Fibroblast of lung (primary cell): ENCODE results near the gene ABCD1. TPM values are rescaled to one million over a fixed set of nuclear protein-coding genes. Genes with fewer than 3 reads are reported as not detected.
"Not testable (repeated sequence)": the region's sequence is repeated elsewhere in the genome, so short reads cannot be mapped to it uniquely, and the experiment has no call there.

Experiments
- DNase-seq, 2 donors: peaks; one replicate each; pipeline versions ENCODE4 v3.0.0 to v3.0.0-alpha.2; 2010; ENCODE audit warnings: low read depth in 2 of 2
- H2AFZ ChIP-seq: 2 replicates; pipeline ENCODE4 v1.5.1; 2012; ENCODE audit warnings: low read length, control low read depth, inconsistent platforms
- H3K27ac ChIP-seq: 2 replicates; pipeline ENCODE4 v1.5.1; 2011; ENCODE audit warnings: low read length, control low read depth; ENCODE audit not compliant: insufficient read depth
- H3K27me3 ChIP-seq: 2 replicates; pipeline ENCODE4 v1.5.1; 2011; ENCODE audit warnings: mild to moderate bottlenecking, low read length; ENCODE audit not compliant: control insufficient read depth, insufficient read depth
- H3K36me3 ChIP-seq: 2 replicates; pipeline ENCODE4 v1.5.1; 2011; ENCODE audit warnings: low read length; ENCODE audit not compliant: control insufficient read depth, insufficient read depth
- H3K4me1 ChIP-seq: 2 replicates; pipeline ENCODE4 v1.5.1; 2011; ENCODE audit warnings: low read length; ENCODE audit not compliant: control insufficient read depth, insufficient read depth; ENCODE audit errors: extremely low read depth
- H3K4me2 ChIP-seq: 2 replicates; pipeline ENCODE4 v1.5.1; 2011; ENCODE audit warnings: low read length, control low read depth; ENCODE audit not compliant: insufficient read depth; ENCODE audit errors: extremely low read depth
- H3K4me3 ChIP-seq, 4 experiments: fragments of 200-600 bp in 1 of 4; sonication (generic) in 1 of 4; replicated peaks in 1 of 4; 2 replicates each; pipeline ENCODE4 v1.5.1; 2011 to 2016; ENCODE audit warnings: low read length in 4 of 4, low read depth in 3 of 4, mild to moderate bottlenecking in 3 of 4, control low read depth in 2 of 4, inconsistent platforms in 1 of 4, mixed read lengths in 1 of 4; ENCODE audit not compliant: insufficient read depth in 1 of 4; ENCODE audit errors: control extremely low read depth in 1 of 4
- H3K79me2 ChIP-seq: 2 replicates; pipeline ENCODE4 v1.5.1; 2012; ENCODE audit warnings: mild to moderate bottlenecking, low read length, inconsistent platforms; ENCODE audit not compliant: control insufficient read depth, insufficient read depth
- H3K9ac ChIP-seq: 2 replicates; pipeline ENCODE4 v1.5.1; 2011; ENCODE audit warnings: mild to moderate bottlenecking, low read length, control low read depth; ENCODE audit not compliant: insufficient read depth
- H3K9me3 ChIP-seq: 2 replicates; pipeline ENCODE4 v1.5.1; 2012; ENCODE audit warnings: low read depth, low read length; ENCODE audit not compliant: control insufficient read depth, insufficient read depth
- H4K20me1 ChIP-seq: 2 replicates; pipeline ENCODE4 v1.5.1; 2011; ENCODE audit warnings: low read length; ENCODE audit not compliant: control insufficient read depth, insufficient read depth; ENCODE audit errors: extremely low read depth
- EZH2 ChIP-seq: IDR thresholded peaks from 2 replicates; pipeline ENCODE4 v1.5.1; 2012; ENCODE audit warnings: low read length, control low read depth, mild to moderate bottlenecking; ENCODE audit errors: missing control alignments
- polyA plus RNA-seq, 2 donors: library from polyadenylated mRNA; depleted of rRNA in 1 of 2; stranded (reverse) in 1 of 2; unstranded in 1 of 2; fragments of >200 nt; gene quantifications; 2 replicates each; pipeline ENCODE4 v1.2.1, GENCODE V29; 2011 to 2012; ENCODE audit warnings: missing spikeins in 1 of 2
- total RNA-seq: library from RNA; depleted of rRNA; stranded (reverse); fragments of >200 nt; gene quantifications from 2 replicates; pipeline ENCODE4 v1.2.1, GENCODE V29; 2014
- TF ChIP-seq, protein P1 (sequence below), 2 donors: IDR thresholded peaks in 1 of 2; conservative IDR thresholded peaks in 1 of 2; 1 replicate in 1 of 2; 2 replicates in 1 of 2; pipeline ENCODE4 v1.5.1; 2011 to 2012; ENCODE audit warnings: low read length in 2 of 2, control low read depth in 1 of 2, inconsistent platforms in 1 of 2, low read depth in 1 of 2, mild to moderate bottlenecking in 1 of 2

The ABCD1 gene
- total and polyA plus RNA-seq, 2 donors (not counting 1 experiment from before 2014, with no cell fraction given), result 4.0 to 12.7 TPM

DNA sequence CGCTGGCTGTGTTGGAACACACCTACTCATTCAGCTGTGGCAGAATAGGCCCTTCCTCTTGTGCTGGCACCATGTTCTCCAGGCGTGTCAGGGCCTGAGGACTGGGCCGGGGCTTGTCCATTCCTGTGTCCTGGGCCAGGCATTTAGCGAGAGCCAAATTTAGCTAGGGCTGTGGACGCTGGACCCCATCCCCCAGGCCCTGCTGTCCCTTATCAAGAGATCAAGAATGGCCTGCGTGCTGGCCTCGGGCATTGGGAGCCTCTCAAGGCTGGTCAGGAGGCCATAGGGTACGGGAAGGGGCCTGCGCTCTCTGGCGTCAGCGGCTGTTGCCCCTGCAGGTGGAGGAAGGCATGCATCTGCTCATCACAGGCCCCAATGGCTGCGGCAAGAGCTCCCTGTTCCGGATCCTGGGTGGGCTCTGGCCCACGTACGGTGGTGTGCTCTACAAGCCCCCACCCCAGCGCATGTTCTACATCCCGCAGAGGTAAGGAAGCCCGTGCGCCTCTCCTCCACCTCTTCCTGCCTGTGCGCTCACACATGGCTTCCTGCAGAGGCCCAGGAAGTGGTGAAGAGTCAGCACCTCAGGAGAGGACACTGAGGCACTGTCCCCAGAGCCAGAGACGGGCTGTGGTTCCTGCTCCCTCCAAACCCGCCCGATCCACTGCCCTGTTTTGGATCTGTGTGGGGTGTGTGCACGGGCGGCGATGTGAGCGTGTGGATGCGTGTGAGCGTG, 15.3 kb downstream of the ABCD1 start:
- no peak for TF ChIP-seq EZH2
- TF ChIP-seq, protein P1, sequence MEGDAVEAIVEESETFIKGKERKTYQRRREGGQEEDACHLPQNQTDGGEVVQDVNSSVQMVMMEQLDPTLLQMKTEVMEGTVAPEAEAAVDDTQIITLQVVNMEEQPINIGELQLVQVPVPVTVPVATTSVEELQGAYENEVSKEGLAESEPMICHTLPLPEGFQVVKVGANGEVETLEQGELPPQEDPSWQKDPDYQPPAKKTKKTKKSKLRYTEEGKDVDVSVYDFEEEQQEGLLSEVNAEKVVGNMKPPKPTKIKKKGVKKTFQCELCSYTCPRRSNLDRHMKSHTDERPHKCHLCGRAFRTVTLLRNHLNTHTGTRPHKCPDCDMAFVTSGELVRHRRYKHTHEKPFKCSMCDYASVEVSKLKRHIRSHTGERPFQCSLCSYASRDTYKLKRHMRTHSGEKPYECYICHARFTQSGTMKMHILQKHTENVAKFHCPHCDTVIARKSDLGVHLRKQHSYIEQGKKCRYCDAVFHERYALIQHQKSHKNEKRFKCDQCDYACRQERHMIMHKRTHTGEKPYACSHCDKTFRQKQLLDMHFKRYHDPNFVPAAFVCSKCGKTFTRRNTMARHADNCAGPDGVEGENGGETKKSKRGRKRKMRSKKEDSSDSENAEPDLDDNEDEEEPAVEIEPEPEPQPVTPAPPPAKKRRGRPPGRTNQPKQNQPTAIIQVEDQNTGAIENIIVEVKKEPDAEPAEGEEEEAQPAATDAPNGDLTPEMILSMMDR (conservative IDR thresholded peaks at IDR 0.05 in 1 of 2, IDR thresholded peaks at IDR 0.05 in 1 of 2; ENCODE audit: low read depth in 1 of 2, low read length in 2 of 2), result no peak
- DNase-seq, result no peak
- H4K20me1 ChIP-seq, result no peaks in the 10 kb centered on the region

DNA sequence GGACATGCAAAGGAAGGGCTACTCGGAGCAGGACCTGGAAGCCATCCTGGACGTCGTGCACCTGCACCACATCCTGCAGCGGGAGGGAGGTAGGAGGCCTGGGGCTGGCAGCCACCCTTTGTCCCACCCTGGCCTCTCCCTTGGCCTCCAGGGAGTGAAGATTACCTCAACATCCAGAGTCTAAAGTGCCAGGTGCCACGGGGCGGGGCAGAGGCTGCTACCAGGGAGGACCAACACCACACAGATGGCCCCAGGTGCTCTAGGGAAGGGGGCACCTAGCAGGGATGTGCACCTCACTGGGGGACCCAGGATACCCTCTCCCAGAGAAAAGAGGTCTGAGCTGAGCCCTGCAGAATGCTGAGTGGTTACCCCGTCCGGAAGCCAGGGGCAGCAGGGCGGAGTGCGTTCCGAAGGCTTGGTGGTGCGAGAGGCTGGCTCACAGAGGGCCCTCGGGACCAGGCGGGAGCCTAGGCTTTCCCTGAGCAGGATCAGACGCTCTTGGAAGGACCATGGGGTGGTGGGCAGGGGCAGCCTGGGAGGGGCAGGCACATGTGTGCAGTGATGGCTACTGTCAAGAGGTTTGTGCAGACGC, 16.1 kb downstream of the ABCD1 start:
- Histone ChIP-seq H3K27me3 (no peaks in the 10 kb centered on the region), H3K4me2 (no peak overlapping the region), H3K4me1 (no peaks in the 10 kb centered on the region), H3K27ac (no peak overlapping the region), H3K9me3 (no peaks in the 10 kb centered on the region), H3K79me2 (no peaks in the 10 kb centered on the region), H3K9ac (no peak overlapping the region), H3K4me3 (no peak overlapping the region), H3K36me3 (no peaks in the 10 kb centered on the region), H2AFZ (no peak overlapping the region), H4K20me1 (no peaks in the 10 kb centered on the region)
- DNase-seq, result no peak
- no peak for TF ChIP-seq EZH2

More for the DNA sequence above, 15.3 kb downstream of the ABCD1 start:
- Histone ChIP-seq H3K4me3 (no peak overlapping the region), H3K27me3 (no peaks in the 10 kb centered on the region), H3K36me3 (no peaks in the 10 kb centered on the region), H3K79me2 (no peaks in the 10 kb centered on the region), H2AFZ (no peak overlapping the region), H3K4me2 (no peak overlapping the region), H3K9ac (no peak overlapping the region), H3K4me1 (no peaks in the 10 kb centered on the region), H3K27ac (no peak overlapping the region), H3K9me3 (no peaks in the 10 kb centered on the region)

DNA sequence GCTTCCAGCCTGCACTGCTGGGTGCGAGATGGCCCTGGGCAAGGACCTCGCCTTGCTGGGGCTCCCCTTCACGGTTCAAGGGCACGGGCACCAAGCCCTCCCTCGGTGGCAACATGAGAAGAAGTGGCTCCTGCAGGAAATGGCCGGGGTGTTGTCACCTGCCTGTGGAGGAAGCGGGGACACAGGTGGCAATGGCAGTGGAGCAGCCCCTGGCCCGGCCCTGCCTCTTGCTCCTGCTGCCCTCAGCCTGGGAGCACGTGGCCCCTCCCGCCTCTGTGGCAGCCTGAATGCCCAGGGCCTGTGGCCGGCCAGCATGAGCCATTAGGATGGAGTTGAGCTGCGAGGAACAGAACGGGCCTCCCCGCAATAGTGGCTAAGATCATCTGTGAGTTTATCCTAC, 16.8 kb downstream of the ABCD1 start:
- Histone ChIP-seq H3K27ac (no peak overlapping the region), H3K4me1 (no peaks in the 10 kb centered on the region), H3K79me2 (no peaks in the 10 kb centered on the region), H4K20me1 (no peaks in the 10 kb centered on the region), H3K9me3 (no peaks in the 10 kb centered on the region), H3K36me3 (no peaks in the 10 kb centered on the region), H3K4me3 (no peak overlapping the region), H3K9ac (no peak overlapping the region), H3K4me2 (no peak overlapping the region), H3K27me3 (no peaks in the 10 kb centered on the region), H2AFZ (no peak overlapping the region)
- DNase-seq, result no peak
- TF ChIP-seq, protein P1 (conservative IDR thresholded peaks at IDR 0.05 in 1 of 2, IDR thresholded peaks at IDR 0.05 in 1 of 2; ENCODE audit: low read depth in 1 of 2, low read length in 2 of 2), result no peak
- no peak for TF ChIP-seq EZH2

DNA sequence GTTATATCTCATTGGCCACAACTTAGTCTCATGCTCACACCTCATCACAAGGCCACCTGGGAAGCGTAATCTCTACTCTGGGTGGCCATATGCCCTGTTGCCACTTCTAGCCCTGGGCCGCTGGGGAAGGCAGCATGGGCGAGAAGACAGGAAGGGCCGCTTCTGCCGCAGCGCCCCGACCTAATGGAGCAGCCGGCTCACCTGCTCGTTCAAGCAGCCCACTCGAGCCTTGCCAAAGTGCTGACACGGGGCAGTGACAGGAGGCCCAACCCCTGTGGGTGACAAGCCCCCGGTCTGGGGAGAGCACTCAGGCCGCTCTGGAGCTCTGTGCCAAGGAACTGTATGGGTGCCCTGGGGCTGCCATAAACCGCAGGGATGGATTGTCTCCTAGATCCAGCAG, 17.5 kb downstream of the ABCD1 start:
- not testable (repeated sequence) for H3K79me2 ChIP-seq, H3K27me3 ChIP-seq, H3K9ac ChIP-seq, H4K20me1 ChIP-seq, H3K27ac ChIP-seq, H3K4me3 ChIP-seq, DNase-seq, H3K4me1 ChIP-seq, H3K9me3 ChIP-seq, H3K36me3 ChIP-seq, H2AFZ ChIP-seq, H3K4me2 ChIP-seq

DNA sequence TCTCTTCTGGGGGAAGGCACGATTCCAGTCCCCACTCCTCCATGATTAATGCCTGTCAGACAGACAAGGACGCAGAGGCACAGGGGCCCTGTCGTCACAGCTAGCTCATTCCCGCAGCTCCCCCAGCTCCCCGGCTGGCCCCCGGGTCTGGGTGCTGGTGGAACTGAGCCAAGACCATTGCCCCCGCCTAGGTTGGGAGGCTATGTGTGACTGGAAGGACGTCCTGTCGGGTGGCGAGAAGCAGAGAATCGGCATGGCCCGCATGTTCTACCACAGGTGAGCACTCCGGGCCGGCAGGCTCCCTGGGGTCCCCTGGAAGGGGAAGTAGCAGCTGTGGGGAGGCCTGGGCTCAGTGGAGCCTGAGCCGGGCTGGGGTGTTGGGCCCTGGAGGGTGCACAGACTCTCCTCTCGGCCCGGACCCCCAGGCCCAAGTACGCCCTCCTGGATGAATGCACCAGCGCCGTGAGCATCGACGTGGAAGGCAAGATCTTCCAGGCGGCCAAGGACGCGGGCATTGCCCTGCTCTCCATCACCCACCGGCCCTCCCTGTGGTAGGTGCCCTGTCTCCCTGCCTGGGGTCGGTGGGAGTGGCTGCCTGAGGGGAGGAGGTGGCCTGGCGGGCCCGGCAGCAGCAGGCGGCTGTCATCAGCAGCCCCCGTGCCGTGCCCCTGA, 18.3 kb downstream of the ABCD1 start:
- not testable (repeated sequence) for H3K4me1 ChIP-seq, H3K79me2 ChIP-seq, H3K4me2 ChIP-seq, H3K36me3 ChIP-seq, H4K20me1 ChIP-seq, DNase-seq, H3K27me3 ChIP-seq, H3K27ac ChIP-seq, H3K9ac ChIP-seq, H3K9me3 ChIP-seq, H3K4me3 ChIP-seq, H2AFZ ChIP-seq
